Thymus (tissue), 11 donors: ENCODE measurements around the gene MFSD12. TPM values are rescaled to one million over a fixed set of nuclear protein-coding genes. Genes with fewer than 3 reads are reported as not detected.

Source experiments
- DNase-seq, 9 donors: peaks; one replicate each; pipeline ENCODE4 v3.0.0-alpha.2; 2013; ENCODE audit warnings: low spot score in 9 of 9, low read depth in 6 of 9, missing footprints in 1 of 9
- H3K27ac ChIP-seq, 2 donors: one replicate each; pipeline ENCODE4 v1.5.1; 2013; ENCODE audit warnings: control low read depth in 1 of 2, low read depth in 1 of 2, low read length in 1 of 2, mild to moderate bottlenecking in 1 of 2, moderate library complexity in 1 of 2
- H3K27me3 ChIP-seq, 2 donors: one replicate each; pipeline ENCODE4 v1.5.1; 2013; ENCODE audit warnings: low read length in 1 of 2; ENCODE audit not compliant: control insufficient read depth in 2 of 2, insufficient read depth in 1 of 2
- H3K36me3 ChIP-seq, 2 donors: one replicate each; pipeline ENCODE4 v1.5.1; 2013; ENCODE audit warnings: low read length in 1 of 2, mild to moderate bottlenecking in 1 of 2, moderate library complexity in 1 of 2; ENCODE audit not compliant: control insufficient read depth in 2 of 2, insufficient read depth in 2 of 2
- H3K4me1 ChIP-seq, 2 donors: one replicate each; pipeline ENCODE4 v1.5.1; 2013; ENCODE audit warnings: low read length in 2 of 2; ENCODE audit not compliant: control insufficient read depth in 2 of 2, insufficient read depth in 2 of 2
- H3K4me3 ChIP-seq, 2 donors: one replicate each; pipeline ENCODE4 v1.5.1; 2013; ENCODE audit warnings: low read length in 2 of 2, control low read depth in 1 of 2, mild to moderate bottlenecking in 1 of 2
- H3K9me3 ChIP-seq, 2 donors: one replicate each; pipeline ENCODE4 v1.5.1; 2013; ENCODE audit warnings: low read length in 1 of 2, mild to moderate bottlenecking in 1 of 2; ENCODE audit not compliant: control insufficient read depth in 2 of 2, insufficient read depth in 1 of 2
- WGBS: extraction: QIAGEN DNeasy Blood & Tissue Kit; methylation state at CpG from one replicate; pipeline ENCODE4 v1.1.7; 2013; 5-methylcytosine and 5-hydroxymethylcytosine counted together
- polyA plus RNA-seq: library from polyadenylated mRNA; stranded (reverse); fragments of 200-250 nt; gene quantifications from one replicate; pipeline ENCODE4 v1.2.3, GENCODE V29; 2013
- total RNA-seq: library from RNA; stranded (reverse); fragments of 120-200 nt; gene quantifications from one replicate; pipeline ENCODE4 v1.2.4, GENCODE V29; 2013
- donor health status: healthy.

The MFSD12 gene
- total and polyA plus RNA-seq, 2 donors = 47.5 to 76.0 TPM

- Histone ChIP-seq H3K4me1 (peaks cover 6 to 7% of the 10 kb centered on the region in 2 donors), H3K27ac (no peak overlapping the region), H3K9me3 (no peaks in the 10 kb centered on the region), H3K36me3 (peaks cover 32 to 47% of the 10 kb centered on the region in 2 donors), H3K4me3 (no peak overlapping the region), H3K27me3 (no peaks in the 10 kb centered on the region)
- WGBS = 96% methylated on average over 2 of the region's 2 CpGs
- DNase-seq = no peak
Measured at GRCh38 chr19:3517638-3518037, 39.7 kb downstream of the MFSD12 start.

- H3K27me3 ChIP-seq = no peaks in the 10 kb centered on the region
- H3K9me3 ChIP-seq = no peaks in the 10 kb centered on the region
- WGBS = 62% methylated on average over 15 of the region's 15 CpGs
- peaks cover 6 to 7% of the 10 kb centered on the region in 2 donors for H3K4me1 ChIP-seq
- peaks cover 32 to 47% of the 10 kb centered on the region in 2 donors for H3K36me3 ChIP-seq
- H3K27ac ChIP-seq = peak overlapping the region; percentile 26 to 43
- H3K4me3 ChIP-seq = no peak overlapping the region
- DNase-seq = peak in 2 of 9 donors; percentile 37 to 46
Measured at GRCh38 chr19:3516675-3517207, 40.6 kb downstream of the MFSD12 start.

GRCh38 chr19:3515891-3516422 is 41.4 kb downstream of the MFSD12 start:
- H3K27ac ChIP-seq = peak overlapping the region in 1 of 2 donors; percentile 10
- 85% methylated on average over 15 of the region's 15 CpGs for WGBS

GRCh38 chr19:3514930-3515329 is 42.5 kb downstream of the MFSD12 start:
- Histone ChIP-seq H3K27me3 (no peaks in the 10 kb centered on the region), H3K4me3 (no peak overlapping the region), H3K27ac (no peak overlapping the region), H3K36me3 (peaks cover 43 to 48% of the 10 kb centered on the region in 2 donors), H3K9me3 (no peaks in the 10 kb centered on the region), H3K4me1 (peaks cover 6 to 7% of the 10 kb centered on the region in 2 donors)
- no peak for DNase-seq
- 97% methylated on average over 12 of the region's 12 CpGs for WGBS

More at GRCh38 chr19:3515891-3516422, 41.4 kb downstream of the MFSD12 start:
- peaks cover 6 to 7% of the 10 kb centered on the region in 2 donors for H3K4me1 ChIP-seq
- H3K27me3 ChIP-seq = no peaks in the 10 kb centered on the region
- peaks cover 35 to 49% of the 10 kb centered on the region in 2 donors for H3K36me3 ChIP-seq
- H3K9me3 ChIP-seq = no peaks in the 10 kb centered on the region
- DNase-seq = no peak
- no peak overlapping the region for H3K4me3 ChIP-seq

- H3K4me3 ChIP-seq = no peak overlapping the region
- H3K4me1 ChIP-seq = peaks cover 7% of the 10 kb centered on the region in 2 donors
- no peaks in the 10 kb centered on the region for H3K27me3 ChIP-seq
- H3K27ac ChIP-seq = no peak overlapping the region
- no peak for DNase-seq
- H3K9me3 ChIP-seq = no peaks in the 10 kb centered on the region
- peaks cover 42 to 52% of the 10 kb centered on the region in 2 donors for H3K36me3 ChIP-seq
- 98% methylated on average over 23 of the region's 23 CpGs for WGBS
Measured at GRCh38 chr19:3513229-3514140, 43.9 kb downstream of the MFSD12 start.

GRCh38 chr19:3512562-3513228 is 44.7 kb downstream of the MFSD12 start:
- DNase-seq = no peak
- H3K27ac ChIP-seq = no peak overlapping the region
- peaks cover 40 to 51% of the 10 kb centered on the region in 2 donors for H3K36me3 ChIP-seq
- peaks cover 7 to 11% of the 10 kb centered on the region in 2 donors for H3K4me1 ChIP-seq
- H3K4me3 ChIP-seq = no peak overlapping the region
- no peaks in the 10 kb centered on the region for H3K9me3 ChIP-seq
- WGBS = over 99% methylated on average over 17 of the region's 17 CpGs
- no peaks in the 10 kb centered on the region for H3K27me3 ChIP-seq

GRCh38 chr19:3511506-3512251 is 45.7 kb downstream of the MFSD12 start:
- 96% methylated on average over 26 of the region's 26 CpGs for WGBS
- Histone ChIP-seq H3K36me3 (peaks cover 39 to 53% of the 10 kb centered on the region in 2 donors), H3K27me3 (no peaks in the 10 kb centered on the region), H3K27ac (no peak overlapping the region), H3K4me3 (no peak overlapping the region), H3K9me3 (no peaks in the 10 kb centered on the region), H3K4me1 (peaks cover 14 to 19% of the 10 kb centered on the region in 2 donors)
- DNase-seq = no peak

GRCh38 chr19:3510727-3511126 is 46.7 kb downstream of the MFSD12 start:
- WGBS = 96% methylated on average over 22 of the region's 22 CpGs
- no peak overlapping the region for H3K27ac ChIP-seq
- no peak overlapping the region for H3K4me3 ChIP-seq
- peaks cover 0 to 1% of the 10 kb centered on the region in 2 donors for H3K9me3 ChIP-seq
- no peak for DNase-seq
- peaks cover 35 to 53% of the 10 kb centered on the region in 2 donors for H3K36me3 ChIP-seq
- peaks cover 8 to 16% of the 10 kb centered on the region in 2 donors for H3K4me1 ChIP-seq
- H3K27me3 ChIP-seq = no peaks in the 10 kb centered on the region
